Liver (tissue), 9 donors: ENCODE measurements around the gene ZNF334. TPM values are rescaled to one million over a fixed set of nuclear protein-coding genes. Genes with fewer than 3 reads are reported as not detected.

Experiments
- DNase-seq: peaks from one replicate; pipeline ENCODE4 v3.0.0-alpha.2; 2017; ENCODE audit warnings: low spot score
- H3K27ac ChIP-seq, 2 donors: one replicate each; pipeline ENCODE4 v1.7.0; 2013; ENCODE audit warnings: inconsistent platforms in 2 of 2, low read length in 2 of 2, control low read depth in 1 of 2, low read depth in 1 of 2, mild to moderate bottlenecking in 1 of 2
- H3K27me3 ChIP-seq, 4 donors: one replicate each; pipeline versions ENCODE4 v1.6.1 to v1.7.0; 2013; ENCODE audit warnings: low read length in 3 of 4, inconsistent platforms in 1 of 4, mild to moderate bottlenecking in 1 of 4, moderate library complexity in 1 of 4; ENCODE audit not compliant: control insufficient read depth in 4 of 4, insufficient read depth in 4 of 4
- H3K36me3 ChIP-seq, 4 donors: one replicate each; pipeline versions ENCODE4 v1.6.1 to v1.7.0; 2013; ENCODE audit warnings: low read length in 3 of 4, mild to moderate bottlenecking in 3 of 4, low read depth in 1 of 4, moderate library complexity in 1 of 4; ENCODE audit not compliant: control insufficient read depth in 4 of 4, insufficient read depth in 3 of 4
- H3K4me1 ChIP-seq, 4 donors: one replicate each; pipeline versions ENCODE4 v1.6.1 to v1.7.0; 2013; ENCODE audit warnings: low read length in 3 of 4, mild to moderate bottlenecking in 3 of 4, moderate library complexity in 1 of 4; ENCODE audit not compliant: control insufficient read depth in 4 of 4, insufficient read depth in 4 of 4
- H3K4me3 ChIP-seq, 3 donors: one replicate each; pipeline versions ENCODE4 v1.6.1 to v1.7.0; 2013; ENCODE audit warnings: low read length in 3 of 3, control low read depth in 1 of 3, low read depth in 1 of 3, mild to moderate bottlenecking in 1 of 3
- H3K9ac ChIP-seq, 2 donors: one replicate each; pipeline ENCODE4 v1.7.0; 2013; ENCODE audit warnings: low read length in 2 of 2, mild to moderate bottlenecking in 2 of 2, moderate library complexity in 2 of 2, control low read depth in 1 of 2, low read depth in 1 of 2
- H3K9me3 ChIP-seq, 4 donors: one replicate each; pipeline versions ENCODE4 v1.6.1 to v1.7.0; 2013; ENCODE audit warnings: low read length in 3 of 4; ENCODE audit not compliant: control insufficient read depth in 4 of 4
- CTCF ChIP-seq: fragments of 150-350 bp; IDR thresholded peaks from 2 replicates; pipeline ENCODE4 v1.5.1; 2017; ENCODE audit warnings: improper control_type of control experiment, low read depth, low read length; ENCODE audit not compliant: missing input control
- EGR1 ChIP-seq, 2 donors: IDR thresholded peaks; 2 replicates each; pipeline ENCODE4 v1.6.1; 2016 to 2018; ENCODE audit warnings: antibody characterized with exemption in 2 of 2, low read depth in 2 of 2
- FOXA1 ChIP-seq: IDR thresholded peaks from 2 replicates; pipeline ENCODE4 v1.6.1; 2016; ENCODE audit warnings: antibody characterized with exemption
- GABPA ChIP-seq, 2 donors: IDR thresholded peaks in 1 of 2; conservative IDR thresholded peaks in 1 of 2; 2 replicates each; pipeline ENCODE4 v1.6.1; 2016; ENCODE audit warnings: antibody characterized with exemption in 2 of 2, mild to moderate bottlenecking in 1 of 2, moderate library complexity in 1 of 2
- HNF4A ChIP-seq, 2 donors: conservative IDR thresholded peaks; 2 replicates each; pipeline ENCODE4 v1.6.1; 2016; ENCODE audit warnings: antibody characterized with exemption in 2 of 2, mild to moderate bottlenecking in 2 of 2
- HNF4G ChIP-seq: IDR thresholded peaks from 2 replicates; pipeline ENCODE4 v1.6.1; 2016; ENCODE audit warnings: antibody characterized with exemption
- JUND ChIP-seq, 2 donors: IDR thresholded peaks; 2 replicates each; pipeline ENCODE4 v1.6.1; 2016; ENCODE audit warnings: antibody characterized with exemption in 2 of 2
- MAX ChIP-seq: IDR thresholded peaks from 2 replicates; pipeline ENCODE4 v1.6.1; 2016; ENCODE audit warnings: antibody characterized with exemption
- NR2F2 ChIP-seq: IDR thresholded peaks from 2 replicates; pipeline ENCODE4 v1.6.1; 2016; ENCODE audit warnings: antibody characterized with exemption
- RAD21 ChIP-seq, 2 donors: IDR thresholded peaks; 2 replicates each; pipeline ENCODE4 v1.6.1; 2016; ENCODE audit warnings: antibody characterized with exemption in 2 of 2, mild to moderate bottlenecking in 2 of 2
- REST ChIP-seq: IDR thresholded peaks from 2 replicates; pipeline ENCODE4 v1.6.1; 2016; ENCODE audit warnings: antibody characterized with exemption, mild to moderate bottlenecking
- RXRA ChIP-seq, 2 donors: IDR thresholded peaks; 2 replicates each; pipeline ENCODE4 v1.6.1; 2017 to 2018; ENCODE audit warnings: antibody characterized with exemption in 2 of 2, mild to moderate bottlenecking in 1 of 2
- SP1 ChIP-seq: IDR thresholded peaks from 2 replicates; pipeline ENCODE4 v1.6.1; 2018; ENCODE audit warnings: antibody characterized with exemption, mild to moderate bottlenecking
- TAF1 ChIP-seq: conservative IDR thresholded peaks from 2 replicates; pipeline ENCODE4 v1.6.1; 2016; ENCODE audit warnings: antibody characterized with exemption, mild to moderate bottlenecking
- YY1 ChIP-seq: IDR thresholded peaks from 2 replicates; pipeline ENCODE4 v1.6.1; 2016; ENCODE audit warnings: antibody characterized with exemption, mild to moderate bottlenecking
- ZBTB33 ChIP-seq: IDR thresholded peaks from 2 replicates; pipeline ENCODE4 v1.6.1; 2016; ENCODE audit warnings: antibody characterized with exemption
- WGBS: extraction: QIAGEN DNeasy Blood & Tissue Kit; methylation state at CpG from one replicate; pipeline ENCODE4 v1.1.7; 2013; 5-methylcytosine and 5-hydroxymethylcytosine counted together
- polyA plus RNA-seq, 2 donors: library from polyadenylated mRNA; stranded (reverse) in 1 of 2; unstranded in 1 of 2; fragments of 200-250 nt in 1 of 2; fragments of >200 nt in 1 of 2; fragmentation: Nextera tagmentation in 1 of 2; extraction: Ambion mirVana in 1 of 2; gene quantifications; one replicate each; pipeline versions ENCODE4 v1.2.1 to v1.2.3, GENCODE V29; 2013 to 2015
- total RNA-seq, 2 donors: library from RNA; depleted of rRNA; stranded (reverse); fragments of >200 nt; gene quantifications; one replicate each; pipeline ENCODE4 v1.2.3, GENCODE V29; 2014
- TF ChIP-seq, protein P1 (sequence below): IDR thresholded peaks from 2 replicates; pipeline ENCODE4 v1.6.1; 2016; ENCODE audit warnings: antibody characterized with exemption
- donor health status: healthy.
- donor health status: healthy.
- donor health status: healthy.
- donor health status: healthy.
- donor health status: healthy.

ZNF334 gene
- total and polyA plus RNA-seq, 4 donors, result 0.65 to 3.3 (median 1.2) TPM

GRCh38 chr20:46461808-46462207 lies 51.6 kb downstream of the ZNF334 start:
- no peak overlapping the region for H3K4me3 ChIP-seq
- H3K36me3 ChIP-seq, result no peaks in the 10 kb centered on the region
- peaks cover 0 to 3% (median 0%) of the 10 kb centered on the region in 4 donors for H3K27me3 ChIP-seq
- no peak overlapping the region for H3K27ac ChIP-seq
- TF ChIP-seq HNF4G, result no peak
- no peak overlapping the region for H3K9ac ChIP-seq
- no peaks in the 10 kb centered on the region for H3K4me1 ChIP-seq
- peaks cover 2 to 14% (median 9%) of the 10 kb centered on the region in 4 donors for H3K9me3 ChIP-seq
- WGBS, result 85% methylated on average over 3 of the region's 3 CpGs
- no peak for DNase-seq

- Histone ChIP-seq H3K9ac (no peak overlapping the region), H3K4me1 (no peaks in the 10 kb centered on the region), H3K4me3 (no peak overlapping the region), H3K27me3 (peaks cover 0 to 3% (median 0%) of the 10 kb centered on the region in 4 donors), H3K27ac (no peak overlapping the region), H3K36me3 (no peaks in the 10 kb centered on the region), H3K9me3 (peaks cover 12 to 33% (median 16%) of the 10 kb centered on the region in 4 donors)
- WGBS, result 8% methylated on average over 36 of the region's 36 CpGs
- TF ChIP-seq MAX (no peak), SP1 (no peak), REST (no peak), HNF4A (conservative IDR thresholded peaks at IDR 0.05) (no peak), RAD21 (IDR thresholded peaks at IDR 0.05) (no peak), EGR1 (IDR thresholded peaks at IDR 0.05; ENCODE audit: low read depth in 2 of 2) (no peak), RXRA (IDR thresholded peaks at IDR 0.05) (no peak), FOXA1 (no peak), CTCF (no peak), TAF1 (no peak), GABPA (IDR thresholded peaks at IDR 0.05 in 1 of 2, conservative IDR thresholded peaks at IDR 0.05 in 1 of 2) (no peak), ZBTB33 (no peak), NR2F2 (no peak), YY1 (no peak), JUND (IDR thresholded peaks at IDR 0.05) (no peak)
- TF ChIP-seq, protein P1, sequence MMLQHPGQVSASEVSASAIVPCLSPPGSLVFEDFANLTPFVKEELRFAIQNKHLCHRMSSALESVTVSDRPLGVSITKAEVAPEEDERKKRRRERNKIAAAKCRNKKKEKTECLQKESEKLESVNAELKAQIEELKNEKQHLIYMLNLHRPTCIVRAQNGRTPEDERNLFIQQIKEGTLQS, result no peak
- no peak for DNase-seq
Observed at GRCh38 chr20:46458866-46459750, 54.3 kb downstream of the ZNF334 start.
